K562 (cell line): Measurements from ENCODE around the gene CEP72. TPM values are rescaled to one million over a fixed set of nuclear protein-coding genes. Genes with fewer than 3 reads are reported as not detected.

Experiments used
- ATAC-seq: fragments of 200-7000 bp; cut with Tn5 transposase; 3 replicates; pipeline ENCODE4 v1.9.1; 2020; ENCODE audit warnings: moderate library complexity
- BruUV-seq: library from RNA; stranded (reverse); fragments of 400-500 nt; replicated peaks from 2 replicates; lab custom pipeline; 2021; lab: Mats Ljungman, UMichigan
- CTCF ChIA-PET: fragments of 300-600 bp; formaldehyde crosslinking; extraction: SDS; loops from one replicate; lab custom pipeline; 2021; ENCODE audit warnings: low intra/inter-chr PET ratio; lab: Yijun Ruan, JAX
- POLR2A ChIA-PET: fragments of 300-600, 350-650 bp; sonication (Branson Sonifier 250); formaldehyde crosslinking; extraction: SDS; loops from one replicate; lab custom pipeline; 2021; ENCODE audit warnings: antibody characterized with exemption, inconsistent platforms; lab: Yijun Ruan, JAX
- DNase-seq, 4 experiments: peaks; one replicate each; pipeline versions ENCODE4 v3.0.0 to v3.0.0-alpha.2; 2011 to 2018; ENCODE audit warnings: low spot score in 3 of 4, mixed read lengths in 3 of 4; ENCODE audit errors: extremely low read depth in 1 of 4
- FAIRE-seq: peaks from 2 replicates; lab custom pipeline; 2011; peaks lifted over from hg19 to GRCh38; lab: Jason Lieb, UNC
- H2AFZ ChIP-seq: 2 replicates; pipeline ENCODE4 v1.6.0; 2011; ENCODE audit warnings: low read depth, low read length, control low read depth, inconsistent platforms
- H3K27ac ChIP-seq: fragments of 200-600 bp; 3 replicates; pipeline ENCODE4 v1.8.0; 2011; ENCODE audit warnings: low read depth, mild to moderate bottlenecking, control low read depth, inconsistent platforms, low read length, moderate library complexity, mixed read lengths; ENCODE audit errors: extremely low read depth
- H3K27me3 ChIP-seq, 2 experiments: fragments of 300-600 bp in 1 of 2; 2 replicates in 1 of 2; 3 replicates in 1 of 2; pipeline versions ENCODE4 v1.6.0 to v1.8.0; 2011; ENCODE audit warnings: inconsistent platforms in 2 of 2, low read length in 2 of 2, mild to moderate bottlenecking in 1 of 2, mixed read lengths in 1 of 2, moderate library complexity in 1 of 2; ENCODE audit not compliant: control insufficient read depth in 2 of 2, insufficient read depth in 2 of 2
- H3K36me3 ChIP-seq: fragments of 300-600 bp; 3 replicates; pipeline ENCODE4 v1.8.0; 2011; ENCODE audit warnings: mild to moderate bottlenecking, low read length, inconsistent platforms; ENCODE audit not compliant: control insufficient read depth, insufficient read depth
- H3K4me1 ChIP-seq, 2 experiments: fragments of 200-600 bp in 1 of 2; replicated peaks in 1 of 2; 2 replicates in 1 of 2; 3 replicates in 1 of 2; pipeline versions ENCODE4 v1.5.1 to v1.8.0; 2011; ENCODE audit warnings: inconsistent platforms in 2 of 2, low read length in 2 of 2, mild to moderate bottlenecking in 1 of 2, mixed read lengths in 1 of 2, moderate library complexity in 1 of 2; ENCODE audit not compliant: control insufficient read depth in 2 of 2, insufficient read depth in 2 of 2
- H3K4me2 ChIP-seq: 2 replicates; pipeline ENCODE4 v1.6.1; 2011; ENCODE audit warnings: low read length, control low read depth, inconsistent platforms, mixed read lengths; ENCODE audit not compliant: insufficient read depth
- H3K4me3 ChIP-seq: fragments of 200-600 bp; sonication (generic), shearing (Covaris generic); 2 replicates; pipeline ENCODE4 v1.5.1; 2016; ENCODE audit warnings: control low read depth, inconsistent platforms
- H3K79me2 ChIP-seq: fragments of 200-600 bp; 3 replicates; pipeline ENCODE4 v1.8.0; 2011; ENCODE audit warnings: low read length, inconsistent platforms; ENCODE audit not compliant: control insufficient read depth, insufficient read depth
- H3K9ac ChIP-seq, 2 experiments: 2 replicates each; pipeline versions ENCODE4 v1.6.0 to v1.6.1; 2011; ENCODE audit warnings: low read depth in 2 of 2, low read length in 2 of 2, control low read depth in 1 of 2, inconsistent platforms in 1 of 2, mild to moderate bottlenecking in 1 of 2, mixed read lengths in 1 of 2; ENCODE audit not compliant: insufficient read depth in 1 of 2
- H3K9me1 ChIP-seq: one replicate; pipeline ENCODE4 v1.6.0; 2011; ENCODE audit warnings: inconsistent platforms, mild to moderate bottlenecking, low read length, moderate library complexity; ENCODE audit not compliant: control insufficient read depth, insufficient read depth
- H3K9me3 ChIP-seq: replicated peaks from 2 replicates; pipeline ENCODE4 v1.5.1; 2011; ENCODE audit warnings: low read depth, low read length, inconsistent platforms; ENCODE audit not compliant: control insufficient read depth, insufficient read depth
- H4K20me1 ChIP-seq: replicated peaks from 2 replicates; pipeline ENCODE4 v1.6.1; 2011; ENCODE audit warnings: low read length, inconsistent platforms, mixed read lengths; ENCODE audit not compliant: control insufficient read depth, insufficient read depth
- CREB3L1 ChIP-seq: fragments of 450-650 bp; IDR thresholded peaks from 2 replicates; pipeline ENCODE4 v1.6.1; 2014; ENCODE audit warnings: low read depth, mild to moderate bottlenecking, moderate library complexity, borderline replicate concordance
- E2F1 ChIP-seq: sonication (generic); formaldehyde crosslinking; IDR thresholded peaks from 2 replicates; pipeline ENCODE4 v1.8.1; 2023; ENCODE audit warnings: mild to moderate bottlenecking, missing genetic modification reagents, moderate library complexity
- EWSR1 ChIP-seq: fragments of 450-650 bp; IDR thresholded peaks from 2 replicates; pipeline ENCODE4 v1.6.1; 2018; ENCODE audit warnings: borderline replicate concordance, mild to moderate bottlenecking, low read depth, moderate library complexity; ENCODE audit not compliant: partially characterized antibody
- GTF2B ChIP-seq: IDR thresholded peaks from 2 replicates; pipeline ENCODE4 v1.6.1; 2011; ENCODE audit not compliant: insufficient read length; ENCODE audit errors: extremely low read depth
- GTF2F1 ChIP-seq: IDR thresholded peaks from 2 replicates; pipeline ENCODE4 v1.6.1; 2011; ENCODE audit warnings: low read depth, low read length, improper control_type of control experiment
- HOMEZ ChIP-seq: fragments of 250-450 bp; sonication (Bioruptor Pico); IDR thresholded peaks from 2 replicates; pipeline ENCODE4 v1.4.0; 2020; ENCODE audit warnings: mild to moderate bottlenecking, moderate library complexity
- KDM1A ChIP-seq, 2 experiments: fragments of 450-650 bp; IDR thresholded peaks; 2 replicates each; pipeline ENCODE4 v1.6.1; 2016; ENCODE audit warnings: mild to moderate bottlenecking in 2 of 2
- NCOA4 ChIP-seq: fragments of 450-650 bp; IDR thresholded peaks from 2 replicates; pipeline ENCODE4 v1.6.1; 2018; ENCODE audit warnings: mild to moderate bottlenecking; ENCODE audit not compliant: partially characterized antibody
- NELFE ChIP-seq: IDR thresholded peaks from 2 replicates; pipeline ENCODE4 v1.6.1; 2011; ENCODE audit warnings: mild to moderate bottlenecking; ENCODE audit not compliant: insufficient read depth, insufficient read length
- RAD21 ChIP-seq, 2 experiments: fragments of 250-450 bp in 1 of 2; fragments of 450-650 bp in 1 of 2; sonication (Bioruptor Pico) in 1 of 2; formaldehyde crosslinking in 1 of 2; IDR thresholded peaks in 1 of 2; conservative IDR thresholded peaks in 1 of 2; 2 replicates each; pipeline versions ENCODE4 v1.4.0 to v1.8.0; 2020 to 2022; ENCODE audit warnings: mild to moderate bottlenecking in 2 of 2, moderate library complexity in 1 of 2
- TCF7L2 ChIP-seq: fragments of 150-350 bp; IDR thresholded peaks from 2 replicates; pipeline ENCODE4 v1.6.1; 2016; ENCODE audit warnings: low read depth, mild to moderate bottlenecking, low read length, moderate library complexity
- ZFP91 ChIP-seq: sonication (generic); formaldehyde crosslinking; IDR thresholded peaks from 2 replicates; pipeline ENCODE4 v1.8.0; 2022; ENCODE audit warnings: mild to moderate bottlenecking, missing genetic modification reagents
- ZNF121 ChIP-seq: sonication (generic); formaldehyde crosslinking; conservative IDR thresholded peaks from 2 replicates; pipeline ENCODE4 v1.8.0; 2022; ENCODE audit warnings: missing genetic modification reagents
- whole genome bisulfite sequencing: fragments of 100-300 bp; shearing (Covaris generic); methylation state at CpG from one replicate; pipeline ENCODE4 v1.1.6; 2016; ENCODE audit warnings: low coverage, mixed read lengths; ENCODE audit not compliant: insufficient coverage; ENCODE audit errors: missing lambda C conversion rate; 5-methylcytosine and 5-hydroxymethylcytosine counted together
- in situ Hi-C: fragments of 300-500 bp; cut with MboI; formaldehyde crosslinking; loops from 4 replicates; pipeline ENCODE4 v1.15.0; 2018; ENCODE audit warnings: inconsistent platforms, mixed read lengths
- intact Hi-C: fragments of 100-400 bp; cut with micrococcal nuclease; formaldehyde crosslinking; loops from 2 replicates; pipeline ENCODE4 v1.14.2; 2022
- polyA plus RNA-seq, 8 experiments: library from polyadenylated mRNA; depleted of rRNA in 4 of 8; stranded (reverse) in 5 of 8; unstranded in 3 of 8; fragments of >200 nt; fragmentation: Nextera tagmentation in 2 of 8; fragmentation: Illumina TruSeq in 1 of 8; extraction: Ambion mirVana in 2 of 8; extraction: Trizol in 1 of 8; gene quantifications; 2 replicates each; pipeline versions ENCODE4 v1.2.1 to v1.2.3, GENCODE V29; 2011 to 2014; ENCODE audit warnings: inconsistent platforms in 1 of 8, missing spikeins in 1 of 8
- total RNA-seq, 7 experiments: library from RNA; depleted of rRNA in 6 of 7; stranded (reverse); fragments of >200 nt in 6 of 7; fragmentation: Illumina TruSeq in 2 of 7; extraction: Trizol in 2 of 7; gene quantifications; 2 replicates each; pipeline versions ENCODE4 v1.2.1 to v1.2.3, GENCODE V29; 2011 to 2021; ENCODE audit warnings: low replicate concordance in 1 of 7

The CEP72 gene
- total and polyA plus RNA-seq, 9 of the 15 experiments (the other 6 are each of a cell fraction or from before 2014, with no cell fraction given): 0.89 to 38.1 (median 14.2) TPM

- Histone ChIP-seq H3K27ac (no peak overlapping the region), H3K4me1 (no peaks in the 10 kb centered on the region), H3K4me2 (no peak overlapping the region), H4K20me1 (no peaks in the 10 kb centered on the region; the same call in 1 of the 2 replicates), H3K9me3 (no peaks in the 10 kb centered on the region), H2AFZ (no peak overlapping the region), H3K9me1 (no peaks in the 10 kb centered on the region), H3K27me3 (peaks cover 26 to 61% of the 10 kb centered on the region in 2 experiments; a peak in 3 of 5 replicates), H3K4me3 (no peak overlapping the region), H3K79me2 (no peaks in the 10 kb centered on the region), H3K36me3 (no peaks in the 10 kb centered on the region), H3K9ac (no peak overlapping the region)
- TF ChIP-seq TCF7L2 (no peak), E2F1 (CRISPR knock-in tag) (no peak), CREB3L1 (no peak), KDM1A (IDR thresholded peaks at IDR 0.05) (no peak), ZFP91 (no peak), RAD21 (CRISPR knock-in tag; conservative IDR thresholded peaks at IDR 0.05 in 1 of 2, IDR thresholded peaks at IDR 0.05 in 1 of 2) (no peak), NELFE (no peak), HOMEZ (no peak), ZNF121 (CRISPR knock-in tag) (no peak), NCOA4 (no peak), GTF2F1 (no peak), EWSR1 (no peak), GTF2B (no peak)
- ChIA-PET CTCF (no interaction called here), POLR2A (no interaction called here)
- in situ Hi-C loops (no loop called here), intact Hi-C loops (no loop called here)
- BruUV-seq: no TSS peak
- DNase-seq (no peak), ATAC-seq (no peak), FAIRE-seq (no peak)
- 2% methylated on average over 9 of the region's 9 CpGs for WGBS
These were observed 26.6 kb upstream of the CEP72 start for GRCh38 chr5:585556-585955.
